Endothelial cell of umbilical vein (primary cell): ENCODE results near the gene ZKSCAN4. TPM values are rescaled to one million over a fixed set of nuclear protein-coding genes. Genes with fewer than 3 reads are reported as not detected.

Experiments used
- BruUV-seq: library from RNA; stranded (reverse); fragments of 400-500 nt; replicated peaks from 2 replicates; lab custom pipeline; 2021; lab: Mats Ljungman, UMichigan
- CTCF ChIA-PET: fragments of 300-600, 350-600 bp; sonication (Branson Sonifier 250); formaldehyde crosslinking; loops from one replicate; lab custom pipeline; 2021; ENCODE audit warnings: antibody characterized with exemption, inconsistent platforms; lab: Charles Lee
- POLR2A ChIA-PET: fragments of 300-600, 350-600 bp; sonication (Branson Sonifier 250); formaldehyde crosslinking; loops from one replicate; lab custom pipeline; 2021; ENCODE audit warnings: antibody characterized with exemption, inconsistent platforms; lab: Charles Lee
- DNase-seq: peaks from one replicate; pipeline ENCODE4 v3.0.0-alpha.2; 2011; ENCODE audit warnings: low read depth, low spot score
- FAIRE-seq: peaks from 2 replicates; lab custom pipeline; 2011; peaks lifted over from hg19 to GRCh38; lab: Jason Lieb, UNC
- H2AFZ ChIP-seq: 2 replicates; pipeline ENCODE4 v1.6.0; 2012; ENCODE audit warnings: low read depth, low read length, control low read depth, inconsistent platforms
- H3K27ac ChIP-seq: 2 replicates; pipeline ENCODE4 v1.5.1; 2011; ENCODE audit warnings: low read depth, mild to moderate bottlenecking, control low read depth, low read length, moderate library complexity; ENCODE audit not compliant: insufficient read depth
- H3K27me3 ChIP-seq, 2 experiments: 2 replicates each; pipeline versions ENCODE4 v1.6.0 to v1.6.1; 2011; ENCODE audit warnings: low read length in 2 of 2, mixed read lengths in 1 of 2; ENCODE audit not compliant: control insufficient read depth in 2 of 2, insufficient read depth in 2 of 2
- H3K36me3 ChIP-seq, 2 experiments: 2 replicates in 1 of 2; 3 replicates in 1 of 2; pipeline ENCODE4 v1.5.1; 2011; ENCODE audit warnings: low read length in 2 of 2, mild to moderate bottlenecking in 1 of 2, moderate library complexity in 1 of 2; ENCODE audit not compliant: control insufficient read depth in 2 of 2, insufficient read depth in 2 of 2; ENCODE audit errors: extremely low read depth in 1 of 2
- H3K4me1 ChIP-seq: 3 replicates; pipeline ENCODE4 v1.5.1; 2011; ENCODE audit warnings: mild to moderate bottlenecking, low read length; ENCODE audit not compliant: control insufficient read depth, insufficient read depth; ENCODE audit errors: extremely low read depth
- H3K4me2 ChIP-seq: 2 replicates; pipeline ENCODE4 v1.6.1; 2011; ENCODE audit warnings: low read length, control low read depth, mixed read lengths; ENCODE audit not compliant: insufficient read depth
- H3K4me3 ChIP-seq, 3 experiments: fragments of 200-600 bp in 1 of 3; sonication (generic), shearing (Covaris generic) in 1 of 3; replicated peaks in 1 of 3; 2 replicates each; pipeline ENCODE4 v1.5.1; 2011 to 2016; ENCODE audit warnings: control low read depth in 3 of 3, low read length in 3 of 3, mild to moderate bottlenecking in 2 of 3, inconsistent platforms in 1 of 3, low read depth in 1 of 3, moderate library complexity in 1 of 3; ENCODE audit not compliant: insufficient read depth in 1 of 3
- H3K79me2 ChIP-seq: 2 replicates; pipeline ENCODE4 v1.6.0; 2012; ENCODE audit warnings: low read length, inconsistent platforms; ENCODE audit not compliant: control insufficient read depth, insufficient read depth
- H3K9ac ChIP-seq: replicated peaks from 2 replicates; pipeline ENCODE3; 2011; ENCODE audit warnings: low read length, control low read depth; ENCODE audit not compliant: insufficient read depth; ENCODE audit errors: extremely low read depth
- H3K9me1 ChIP-seq: replicated peaks from 3 replicates; pipeline ENCODE4 v1.6.0; 2011; ENCODE audit warnings: mild to moderate bottlenecking, low read length; ENCODE audit not compliant: control insufficient read depth, insufficient read depth; ENCODE audit errors: extremely low read depth
- H3K9me3 ChIP-seq: replicated peaks from 2 replicates; pipeline ENCODE4 v1.5.1; 2012; ENCODE audit warnings: low read length, inconsistent platforms; ENCODE audit not compliant: control insufficient read depth, insufficient read depth
- H4K20me1 ChIP-seq: replicated peaks from 2 replicates; pipeline ENCODE3; 2011; ENCODE audit warnings: mild to moderate bottlenecking, low read length; ENCODE audit not compliant: control insufficient read depth, insufficient read depth; ENCODE audit errors: extremely low read depth
- EZH2 ChIP-seq: IDR thresholded peaks from 2 replicates; pipeline ENCODE4 v1.6.1; 2012; ENCODE audit warnings: borderline replicate concordance, low read depth, mild to moderate bottlenecking, moderate library complexity, low read length, inconsistent platforms; ENCODE audit not compliant: severe bottlenecking
- FOS ChIP-seq: IDR thresholded peaks from 2 replicates; pipeline ENCODE4 v1.6.1; 2011; ENCODE audit warnings: mild to moderate bottlenecking, low read length, moderate library complexity, borderline replicate concordance; ENCODE audit not compliant: insufficient read depth
- GATA2 ChIP-seq: IDR thresholded peaks from 2 replicates; pipeline ENCODE4 v1.7.0; 2011; ENCODE audit warnings: low read depth, mild to moderate bottlenecking, moderate library complexity, mixed read lengths, low read length; ENCODE audit not compliant: insufficient read length, insufficient read depth
- JUN ChIP-seq: IDR thresholded peaks from 2 replicates; pipeline ENCODE4 v1.6.1; 2011; ENCODE audit warnings: borderline replicate concordance, low read depth; ENCODE audit not compliant: insufficient read length, insufficient read depth
- MYC ChIP-seq: IDR thresholded peaks from one replicate; pipeline ENCODE4 v1.6.1; 2011; ENCODE audit warnings: mild to moderate bottlenecking, low read depth, low read length
- POLR2A ChIP-seq: IDR thresholded peaks from 2 replicates; pipeline ENCODE4 v1.6.1; 2012; ENCODE audit warnings: low read depth, mild to moderate bottlenecking, control low read depth, low read length
- POLR2AphosphoS5 ChIP-seq: IDR thresholded peaks from 2 replicates; pipeline ENCODE4 v1.6.1; 2012; ENCODE audit warnings: low read depth, mild to moderate bottlenecking, control low read depth, low read length, moderate library complexity; ENCODE audit not compliant: insufficient read depth
- dilution Hi-C: fragments of 300-500 bp; cut with MboI; formaldehyde crosslinking; loops from one replicate; pipeline ENCODE4 v1.15.0; 2019; ENCODE audit warnings: low sequenced_read_pairs; ENCODE audit not compliant: extremely low pct_ligation_motif_present
- intact Hi-C: fragments of 100-400 bp; cut with micrococcal nuclease; formaldehyde crosslinking; loops from one replicate; pipeline ENCODE4 v1.10.0; 2022
- polyA plus RNA-seq, 4 experiments: library from polyadenylated mRNA; depleted of rRNA in 3 of 4; stranded (reverse) in 3 of 4; unstranded in 1 of 4; fragments of >200 nt; gene quantifications; 2 replicates each; pipeline versions ENCODE4 v1.2.1 to v1.2.3, GENCODE V29; 2011 to 2012; ENCODE audit warnings: missing spikeins in 1 of 4
- total RNA-seq: library from RNA; stranded (reverse); gene quantifications from 2 replicates; pipeline ENCODE4 v1.2.3, GENCODE V29; 2021
- TF ChIP-seq, protein P1 (sequence below): IDR thresholded peaks from 2 replicates; pipeline ENCODE4 v1.6.1; 2011; ENCODE audit not compliant: insufficient read depth, insufficient read length
- TF ChIP-seq, protein P2 (sequence below), 2 donors: IDR thresholded peaks; 1 replicate in 1 of 2; 2 replicates in 1 of 2; pipeline ENCODE4 v1.5.1; 2011; ENCODE audit warnings: low read length in 2 of 2, mild to moderate bottlenecking in 2 of 2, moderate library complexity in 2 of 2, control low read depth in 1 of 2, inconsistent platforms in 1 of 2, low read depth in 1 of 2; ENCODE audit not compliant: insufficient read depth in 1 of 2; ENCODE audit errors: extremely low read depth in 1 of 2

ZKSCAN4 gene
- total and polyA plus RNA-seq, 2 donors (not counting 3 experiments of a cell fraction or from before 2014, with no cell fraction given): 1.3 to 3.6 TPM

DNA sequence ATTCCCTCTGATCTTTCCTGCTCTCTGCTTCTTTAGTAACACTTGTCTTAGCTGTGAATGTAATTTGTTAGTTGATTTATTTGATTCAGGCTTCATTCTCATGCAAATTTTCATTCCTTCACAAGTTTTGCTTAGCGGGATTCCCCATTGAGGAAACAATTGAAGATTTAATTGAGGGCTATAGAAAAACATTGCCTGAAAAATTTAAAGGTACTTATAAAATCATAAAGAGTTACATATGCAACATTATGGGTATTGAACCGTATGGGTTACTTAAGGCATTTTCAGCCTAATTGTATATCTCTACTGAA is 38.9 kb downstream of the ZKSCAN4 start:
- Histone ChIP-seq H2AFZ (no peak overlapping the region), H3K4me3 (no peak overlapping the region), H3K9me1 (no peaks in the 10 kb centered on the region), H3K36me3 (no peaks in the 10 kb centered on the region), H3K27ac (no peak overlapping the region), H3K4me2 (peak overlapping the region; percentile 90), H4K20me1 (no peaks in the 10 kb centered on the region), H3K9me3 (no peaks in the 10 kb centered on the region), H3K4me1 (peaks cover 10% of the 10 kb centered on the region), H3K9ac (no peak overlapping the region), H3K79me2 (no peaks in the 10 kb centered on the region), H3K27me3 (peaks cover 28 to 62% of the 10 kb centered on the region in 2 experiments)
- FAIRE-seq: no peak
- intact Hi-C loops: loop anchor here (2.0 to 10.0 kb wide), 6 partner anchors 76 to 772 kb away; partner anchors contain the start of gene ZNF165
- DNase-seq: no peak
- CTCF ChIA-PET: no interaction called here
- dilution Hi-C loops: no loop called here
- no TSS peak for BruUV-seq
- TF ChIP-seq GATA2: no peak
- TF ChIP-seq POLR2A: no peak
- TF ChIP-seq POLR2AphosphoS5: no peak
- no peak for TF ChIP-seq FOS
- no peak for TF ChIP-seq EZH2
- TF ChIP-seq, protein P1, sequence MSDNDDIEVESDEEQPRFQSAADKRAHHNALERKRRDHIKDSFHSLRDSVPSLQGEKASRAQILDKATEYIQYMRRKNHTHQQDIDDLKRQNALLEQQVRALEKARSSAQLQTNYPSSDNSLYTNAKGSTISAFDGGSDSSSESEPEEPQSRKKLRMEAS: no peak
- TF ChIP-seq MYC: no peak
- TF ChIP-seq JUN: no peak
- TF ChIP-seq, protein P2, sequence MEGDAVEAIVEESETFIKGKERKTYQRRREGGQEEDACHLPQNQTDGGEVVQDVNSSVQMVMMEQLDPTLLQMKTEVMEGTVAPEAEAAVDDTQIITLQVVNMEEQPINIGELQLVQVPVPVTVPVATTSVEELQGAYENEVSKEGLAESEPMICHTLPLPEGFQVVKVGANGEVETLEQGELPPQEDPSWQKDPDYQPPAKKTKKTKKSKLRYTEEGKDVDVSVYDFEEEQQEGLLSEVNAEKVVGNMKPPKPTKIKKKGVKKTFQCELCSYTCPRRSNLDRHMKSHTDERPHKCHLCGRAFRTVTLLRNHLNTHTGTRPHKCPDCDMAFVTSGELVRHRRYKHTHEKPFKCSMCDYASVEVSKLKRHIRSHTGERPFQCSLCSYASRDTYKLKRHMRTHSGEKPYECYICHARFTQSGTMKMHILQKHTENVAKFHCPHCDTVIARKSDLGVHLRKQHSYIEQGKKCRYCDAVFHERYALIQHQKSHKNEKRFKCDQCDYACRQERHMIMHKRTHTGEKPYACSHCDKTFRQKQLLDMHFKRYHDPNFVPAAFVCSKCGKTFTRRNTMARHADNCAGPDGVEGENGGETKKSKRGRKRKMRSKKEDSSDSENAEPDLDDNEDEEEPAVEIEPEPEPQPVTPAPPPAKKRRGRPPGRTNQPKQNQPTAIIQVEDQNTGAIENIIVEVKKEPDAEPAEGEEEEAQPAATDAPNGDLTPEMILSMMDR (IDR thresholded peaks at IDR 0.05; ENCODE audit: extremely low read depth in 1 of 2, insufficient read depth in 1 of 2, low read depth in 1 of 2, low read length in 2 of 2): no peak
- POLR2A ChIA-PET: no interaction called here
